Hepatocyte (in vitro differentiated cells): ENCODE measurements around the gene FAM53B.

Experiments used
- CTCF ChIP-seq: fragments of 200-600 bp; sonication (generic); IDR thresholded peaks from 2 replicates; pipeline ENCODE4 v1.5.1; 2016; ENCODE audit warnings: antibody characterized with exemption, mild to moderate bottlenecking; ENCODE audit not compliant: poor library complexity
- EZH2 ChIP-seq: fragments of 200-600 bp; sonication (generic); IDR thresholded peaks from 2 replicates; pipeline ENCODE4 v1.6.1; 2016; ENCODE audit warnings: antibody characterized with exemption, mild to moderate bottlenecking, borderline replicate concordance
- EZH2phosphoT487 ChIP-seq: fragments of 200-600 bp; sonication (generic); IDR thresholded peaks from one replicate; pipeline ENCODE4 v1.6.1; 2018; ENCODE audit warnings: antibody characterized with exemption, mild to moderate bottlenecking, low read depth, moderate library complexity; ENCODE audit not compliant: unreplicated experiment, severe bottlenecking

GRCh38 chr10:124577651-124578050 lies 166.5 kb downstream of the FAM53B start:
- TF ChIP-seq CTCF (no peak), EZH2 (no peak), EZH2phosphoT487 (no peak)
